GM12875 (cell line): ENCODE results near the gene ACTN1.

Experiments used
- H3K4me3 ChIP-seq: one replicate; pipeline ENCODE4 v1.5.1; 2011; ENCODE audit warnings: low read depth, low read length, control low read depth
- CTCF ChIP-seq: IDR thresholded peaks from 2 replicates; pipeline ENCODE4 v1.5.1; 2011; ENCODE audit warnings: low read depth, mild to moderate bottlenecking, control low read depth, inconsistent platforms, low read length, moderate library complexity, borderline replicate concordance; ENCODE audit not compliant: insufficient read depth

ACTN1 gene

GRCh38 chr14:68946489-68946822 is 32.6 kb downstream of the ACTN1 start:
- no peak overlapping the region for H3K4me3 ChIP-seq
- no peak for TF ChIP-seq CTCF

GRCh38 chr14:68945585-68946488 is 33.3 kb downstream of the ACTN1 start:
- TF ChIP-seq CTCF, result no peak
- H3K4me3 ChIP-seq, result no peak overlapping the region

- no peak for TF ChIP-seq CTCF
Measured at GRCh38 chr14:68945190-68945584, 33.9 kb downstream of the ACTN1 start.

GRCh38 chr14:68944162-68944561 is 34.9 kb downstream of the ACTN1 start:
- no peak for TF ChIP-seq CTCF
- no peak overlapping the region for H3K4me3 ChIP-seq

More at GRCh38 chr14:68945190-68945584, 33.9 kb downstream of the ACTN1 start:
- H3K4me3 ChIP-seq, result no peak overlapping the region

- no peak for TF ChIP-seq CTCF
- H3K4me3 ChIP-seq, result no peak overlapping the region
Measured at GRCh38 chr14:68943107-68943506, 36.0 kb downstream of the ACTN1 start.

- no peak overlapping the region for H3K4me3 ChIP-seq
- TF ChIP-seq CTCF, result no peak
Measured at GRCh38 chr14:68942296-68943035, 36.6 kb downstream of the ACTN1 start.
